Trophoblast cell (in vitro differentiated cells and primary cell): ENCODE results near the gene PDCD1LG2.

Experiments
- DNase-seq, 2 donors: peaks; one replicate each; pipeline ENCODE4 v3.0.0-alpha.2; 2016
- H2AFZ ChIP-seq: 2 replicates; pipeline ENCODE4 v1.6.1; 2013; ENCODE audit warnings: low read length, moderate library complexity, mild to moderate bottlenecking; ENCODE audit not compliant: insufficient read depth, poor library complexity
- H2AK5ac ChIP-seq: 2 replicates; pipeline ENCODE4 v1.6.1; 2013; ENCODE audit warnings: mild to moderate bottlenecking, low read length
- H2BK120ac ChIP-seq: 2 replicates; pipeline ENCODE4 v1.6.1; 2013; ENCODE audit warnings: low read length, mild to moderate bottlenecking, moderate library complexity; ENCODE audit not compliant: insufficient read depth, poor library complexity
- H2BK12ac ChIP-seq: 2 replicates; pipeline ENCODE4 v1.6.1; 2013; ENCODE audit warnings: mild to moderate bottlenecking, low read length, moderate library complexity
- H2BK5ac ChIP-seq: 2 replicates; pipeline ENCODE4 v1.6.1; 2013; ENCODE audit warnings: low read length, low read depth, moderate library complexity, mild to moderate bottlenecking; ENCODE audit not compliant: poor library complexity
- H3K14ac ChIP-seq: 2 replicates; pipeline ENCODE4 v1.6.1; 2013; ENCODE audit warnings: mild to moderate bottlenecking, low read length
- H3K18ac ChIP-seq: 2 replicates; pipeline ENCODE4 v1.6.1; 2013; ENCODE audit warnings: mild to moderate bottlenecking, low read length
- H3K23ac ChIP-seq: 2 replicates; pipeline ENCODE4 v1.6.1; 2013; ENCODE audit warnings: low read length
- H3K27ac ChIP-seq: 2 replicates; pipeline ENCODE4 v1.5.1; 2013; ENCODE audit warnings: low read depth, mild to moderate bottlenecking, inconsistent platforms, low read length, moderate library complexity
- H3K27me3 ChIP-seq: 2 replicates; pipeline ENCODE4 v1.6.1; 2013; ENCODE audit warnings: inconsistent platforms, mild to moderate bottlenecking, low read length, moderate library complexity; ENCODE audit not compliant: insufficient read depth
- H3K36me3 ChIP-seq, 2 experiments: 1 replicate in 1 of 2; 2 replicates in 1 of 2; pipeline ENCODE4 v1.6.1; 2013; ENCODE audit warnings: low read length in 2 of 2, mild to moderate bottlenecking in 2 of 2, moderate library complexity in 1 of 2; ENCODE audit not compliant: insufficient read depth in 2 of 2, control insufficient read depth in 1 of 2
- H3K4ac ChIP-seq: 2 replicates; pipeline ENCODE4 v1.6.1; 2013; ENCODE audit warnings: low read depth, mild to moderate bottlenecking, low read length, moderate library complexity
- H3K4me1 ChIP-seq, 2 experiments: 1 replicate in 1 of 2; 2 replicates in 1 of 2; pipeline ENCODE4 v1.6.1; 2013; ENCODE audit warnings: low read length in 2 of 2, mild to moderate bottlenecking in 2 of 2, moderate library complexity in 1 of 2; ENCODE audit not compliant: insufficient read depth in 2 of 2, control insufficient read depth in 1 of 2
- H3K4me2 ChIP-seq: 2 replicates; pipeline ENCODE4 v1.6.1; 2013; ENCODE audit warnings: inconsistent platforms, mild to moderate bottlenecking, low read length, moderate library complexity
- H3K4me3 ChIP-seq: 2 replicates; pipeline ENCODE4 v1.5.1; 2013; ENCODE audit warnings: mild to moderate bottlenecking, low read depth, low read length, inconsistent platforms
- H3K79me1 ChIP-seq: one replicate; pipeline ENCODE4 v1.6.1; 2013; ENCODE audit warnings: low read length
- H3K79me2 ChIP-seq: 2 replicates; pipeline ENCODE4 v1.6.1; 2013; ENCODE audit warnings: low read length, mild to moderate bottlenecking; ENCODE audit not compliant: control insufficient read depth, insufficient read depth, poor library complexity
- H3K9ac ChIP-seq: 2 replicates; pipeline ENCODE4 v1.6.1; 2013; ENCODE audit warnings: mild to moderate bottlenecking, low read length
- H3K9me3 ChIP-seq: 2 replicates; pipeline ENCODE4 v1.6.1; 2013; ENCODE audit warnings: low read depth, mild to moderate bottlenecking, control low read depth, inconsistent platforms, low read length; ENCODE audit not compliant: insufficient read depth
- H4K12ac ChIP-seq: 2 replicates; pipeline ENCODE4 v1.6.1; 2013; ENCODE audit warnings: low read depth, mild to moderate bottlenecking, low read length, moderate library complexity
- H4K8ac ChIP-seq: 2 replicates; pipeline ENCODE4 v1.6.1; 2013; ENCODE audit warnings: low read depth, mild to moderate bottlenecking, low read length, moderate library complexity
- H4K91ac ChIP-seq: one replicate; pipeline ENCODE4 v1.6.1; 2013; ENCODE audit warnings: low read depth, mild to moderate bottlenecking, low read length, moderate library complexity
- WGBS: extraction: QIAGEN DNeasy Blood & Tissue Kit; methylation state at CpG from one replicate; pipeline ENCODE4 v1.1.7; 2013; ENCODE audit warnings: missing lambda C conversion rate; ENCODE audit not compliant: insufficient read length, insufficient coverage; ENCODE audit errors: extremely low coverage; 5-methylcytosine and 5-hydroxymethylcytosine counted together

PDCD1LG2 gene

DNA sequence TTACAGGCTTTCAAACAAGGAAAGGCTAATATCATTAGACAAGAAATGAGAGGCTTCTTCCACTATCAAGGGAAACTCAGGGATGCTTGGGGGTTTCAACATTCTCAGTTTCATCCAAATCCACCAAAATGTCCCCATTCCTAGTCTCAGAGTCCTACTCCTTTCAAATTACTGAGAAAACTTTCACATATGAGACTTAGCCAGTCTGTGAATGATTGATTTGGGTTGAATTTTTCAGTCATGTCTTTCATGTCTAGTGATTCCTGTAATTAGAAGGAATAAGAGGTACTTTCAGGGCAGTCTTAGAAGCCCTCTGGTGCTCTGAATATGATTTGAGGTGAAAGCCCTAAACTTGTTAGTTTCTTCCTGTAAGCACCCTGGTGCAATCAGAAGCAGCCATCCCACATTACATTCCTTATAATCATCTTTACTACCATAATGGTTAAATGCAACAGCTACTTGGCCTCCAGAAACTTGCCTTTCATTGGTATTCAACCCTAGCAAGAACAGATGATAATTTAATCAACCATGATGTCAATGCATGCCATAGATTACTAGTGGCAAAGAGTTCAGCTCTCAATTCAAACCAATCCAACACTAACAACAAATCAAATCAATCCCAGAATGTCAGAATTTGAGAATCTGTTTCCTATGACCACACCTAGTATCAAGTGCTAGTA lies 67.8 kb downstream of the PDCD1LG2 start:
- Histone ChIP-seq H3K36me3 (no peaks in the 10 kb centered on the region), H3K4me1 (no peaks in the 10 kb centered on the region), H2AFZ (no peak overlapping the region)

DNA sequence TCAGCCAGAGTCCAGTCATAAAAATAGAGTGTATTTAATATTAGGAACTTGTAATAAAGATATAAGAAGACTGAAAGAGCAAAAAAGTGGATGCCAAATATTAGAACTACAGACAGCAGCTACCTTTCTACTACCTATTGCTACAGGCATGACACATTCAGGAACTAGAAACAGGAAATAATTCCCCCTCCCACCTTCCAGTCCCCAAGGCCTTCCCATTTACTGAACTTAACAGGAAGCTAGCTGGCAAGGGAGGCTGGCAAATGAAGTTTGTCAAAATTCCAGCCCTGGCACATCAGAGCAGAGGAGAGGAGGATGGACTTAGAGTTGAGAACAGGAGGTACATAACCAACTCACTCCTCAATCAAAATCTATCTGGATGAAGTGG lies 68.4 kb downstream of the PDCD1LG2 start:
- H3K9me3 ChIP-seq: no peaks in the 10 kb centered on the region
- no peaks in the 10 kb centered on the region for H3K27me3 ChIP-seq
- H2BK12ac ChIP-seq: no peak overlapping the region
- H3K79me2 ChIP-seq: no peaks in the 10 kb centered on the region
- H2AFZ ChIP-seq: no peak overlapping the region
- no peak overlapping the region for H4K8ac ChIP-seq
- H3K18ac ChIP-seq: no peak overlapping the region
- H3K9ac ChIP-seq: no peak overlapping the region
- H2AK5ac ChIP-seq: no peak overlapping the region
- no peaks in the 10 kb centered on the region for H3K79me1 ChIP-seq
- no peak overlapping the region for H3K27ac ChIP-seq
- H2BK120ac ChIP-seq: no peak overlapping the region
- no peak overlapping the region for H3K4ac ChIP-seq
- DNase-seq: no peak
- H3K4me1 ChIP-seq: no peaks in the 10 kb centered on the region
- no peak overlapping the region for H4K12ac ChIP-seq
- H3K4me3 ChIP-seq: no peak overlapping the region
- no peaks in the 10 kb centered on the region for H3K36me3 ChIP-seq
- no peak overlapping the region for H4K91ac ChIP-seq
- no peak overlapping the region for H3K23ac ChIP-seq
- H3K14ac ChIP-seq: no peak overlapping the region
- H2BK5ac ChIP-seq: no peak overlapping the region
- no peak overlapping the region for H3K4me2 ChIP-seq

More for the DNA sequence above, 67.8 kb downstream of the PDCD1LG2 start:
- Histone ChIP-seq H3K27ac (no peak overlapping the region), H4K8ac (no peak overlapping the region), H3K4me3 (no peak overlapping the region), H2BK120ac (no peak overlapping the region), H2AK5ac (no peak overlapping the region), H3K27me3 (no peaks in the 10 kb centered on the region), H3K9me3 (no peaks in the 10 kb centered on the region), H3K18ac (no peak overlapping the region), H3K4ac (no peak overlapping the region), H3K79me1 (no peaks in the 10 kb centered on the region), H3K9ac (no peak overlapping the region), H2BK5ac (no peak overlapping the region), H3K79me2 (no peaks in the 10 kb centered on the region), H4K12ac (no peak overlapping the region), H3K4me2 (no peak overlapping the region), H4K91ac (no peak overlapping the region), H3K23ac (no peak overlapping the region), H3K14ac (no peak overlapping the region), H2BK12ac (no peak overlapping the region)
- peak in 1 of 2 donors; percentile 33 for DNase-seq

DNA sequence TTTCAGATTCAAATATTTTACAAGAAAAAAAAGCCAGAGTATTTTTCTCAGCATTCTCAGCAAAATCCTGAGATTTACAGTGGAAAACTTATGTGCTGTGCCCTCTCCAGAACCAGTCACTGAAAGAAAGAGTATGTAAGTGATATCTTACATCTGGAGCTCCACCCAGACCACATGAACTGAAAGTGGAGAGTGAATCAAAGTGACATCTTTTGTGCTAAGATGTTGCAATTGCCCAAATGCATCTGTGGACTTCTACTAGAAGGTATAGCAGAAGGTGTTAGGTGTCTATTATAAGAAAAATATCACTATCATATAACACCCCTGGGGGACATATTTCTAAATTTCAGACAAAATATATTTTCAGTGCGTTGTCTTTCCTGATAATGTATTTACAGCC lies 69.5 kb downstream of the PDCD1LG2 start:
- no peak overlapping the region for H3K4ac ChIP-seq
- H2AFZ ChIP-seq: no peak overlapping the region
- H2BK120ac ChIP-seq: no peak overlapping the region
- H3K27ac ChIP-seq: no peak overlapping the region
- no peak overlapping the region for H3K9ac ChIP-seq
- no peak overlapping the region for H2BK12ac ChIP-seq
- no peak for DNase-seq
- no peaks in the 10 kb centered on the region for H3K4me1 ChIP-seq
- no peak overlapping the region for H4K91ac ChIP-seq
- no peak overlapping the region for H3K4me3 ChIP-seq
- no peak overlapping the region for H3K14ac ChIP-seq
- H2AK5ac ChIP-seq: no peak overlapping the region
- no CpG with 5 or more reads among the region's 1 CpG for WGBS
- no peak overlapping the region for H3K23ac ChIP-seq
- H3K18ac ChIP-seq: no peak overlapping the region
- H2BK5ac ChIP-seq: no peak overlapping the region
- no peaks in the 10 kb centered on the region for H3K79me2 ChIP-seq
- no peaks in the 10 kb centered on the region for H3K79me1 ChIP-seq
- H3K27me3 ChIP-seq: no peaks in the 10 kb centered on the region
- H4K8ac ChIP-seq: no peak overlapping the region
- no peak overlapping the region for H3K4me2 ChIP-seq
- no peaks in the 10 kb centered on the region for H3K36me3 ChIP-seq
- no peak overlapping the region for H4K12ac ChIP-seq
- no peaks in the 10 kb centered on the region for H3K9me3 ChIP-seq

DNA sequence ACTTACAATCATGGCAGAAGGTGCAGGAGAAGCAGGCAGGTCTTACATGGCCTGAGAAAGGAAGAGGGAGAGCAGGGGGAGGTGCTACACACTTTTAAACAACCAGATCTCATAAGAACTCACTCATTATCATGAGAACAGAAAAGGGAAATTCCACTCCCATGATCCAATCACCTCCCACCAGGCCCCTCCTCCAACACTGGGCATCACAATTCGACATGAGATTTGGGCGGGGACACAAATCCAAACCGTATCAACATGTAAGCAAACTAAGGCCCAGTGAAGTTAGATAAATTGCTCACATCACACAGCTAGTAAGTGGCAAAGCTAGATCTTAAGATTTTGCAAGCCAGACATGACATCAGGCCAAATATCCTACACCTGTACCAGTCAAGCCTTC lies 70.3 kb downstream of the PDCD1LG2 start:
- Histone ChIP-seq H3K79me1 (no peaks in the 10 kb centered on the region), H2BK5ac (no peak overlapping the region), H3K23ac (no peak overlapping the region), H3K9me3 (no peaks in the 10 kb centered on the region), H2AK5ac (no peak overlapping the region), H3K4me1 (no peaks in the 10 kb centered on the region), H3K36me3 (no peaks in the 10 kb centered on the region), H4K12ac (no peak overlapping the region), H3K18ac (no peak overlapping the region), H4K91ac (no peak overlapping the region), H3K79me2 (no peaks in the 10 kb centered on the region), H4K8ac (no peak overlapping the region), H2BK120ac (no peak overlapping the region), H3K9ac (no peak overlapping the region), H3K14ac (no peak overlapping the region), H3K4me2 (no peak overlapping the region), H3K27ac (no peak overlapping the region), H3K4me3 (no peak overlapping the region), H3K27me3 (no peaks in the 10 kb centered on the region), H2AFZ (no peak overlapping the region), H2BK12ac (no peak overlapping the region), H3K4ac (no peak overlapping the region)
- WGBS: no CpG with 5 or more reads among the region's 3 CpGs
- no peak for DNase-seq
